Mesenchymal stem cell (in vitro differentiated cells and primary cell): ENCODE results near the gene PRKAA2.

ENCODE experiments used
- DNase-seq: peaks from one replicate; pipeline ENCODE4 v3.0.0-alpha.2; 2013
- H2AFZ ChIP-seq: one replicate; pipeline ENCODE4 v1.6.1; 2013; ENCODE audit warnings: low read depth, mild to moderate bottlenecking, control low read depth, inconsistent platforms, low read length, moderate library complexity
- H2AK5ac ChIP-seq: 2 replicates; pipeline ENCODE4 v1.6.1; 2013; ENCODE audit warnings: low read length, moderate library complexity, mild to moderate bottlenecking, inconsistent platforms; ENCODE audit not compliant: severe bottlenecking
- H2BK120ac ChIP-seq: one replicate; pipeline ENCODE4 v1.6.1; 2013; ENCODE audit warnings: low read depth, mild to moderate bottlenecking, inconsistent platforms, low read length, moderate library complexity
- H2BK12ac ChIP-seq, 2 experiments: one replicate each; pipeline ENCODE4 v1.6.1; 2013; ENCODE audit warnings: inconsistent platforms in 2 of 2, low read length in 2 of 2, mild to moderate bottlenecking in 2 of 2, moderate library complexity in 2 of 2, control low read depth in 1 of 2
- H2BK15ac ChIP-seq: one replicate; pipeline ENCODE4 v1.6.1; 2013; ENCODE audit warnings: mild to moderate bottlenecking, low read depth, inconsistent platforms; ENCODE audit not compliant: poor library complexity, severe bottlenecking
- H2BK5ac ChIP-seq: 2 replicates; pipeline ENCODE4 v1.6.1; 2013; ENCODE audit warnings: low read depth, mild to moderate bottlenecking, low read length, control low read depth, inconsistent platforms; ENCODE audit not compliant: poor library complexity, severe bottlenecking
- H3K14ac ChIP-seq, 2 experiments: one replicate each; pipeline ENCODE4 v1.6.1; 2013; ENCODE audit warnings: inconsistent platforms in 2 of 2, low read length in 2 of 2, control low read depth in 1 of 2, mild to moderate bottlenecking in 1 of 2, moderate library complexity in 1 of 2
- H3K18ac ChIP-seq, 2 experiments: one replicate each; pipeline ENCODE4 v1.6.1; 2013; ENCODE audit warnings: inconsistent platforms in 2 of 2, low read length in 2 of 2, control low read depth in 1 of 2, low read depth in 1 of 2, mild to moderate bottlenecking in 1 of 2
- H3K23ac ChIP-seq, 2 experiments: one replicate each; pipeline ENCODE4 v1.6.1; 2013; ENCODE audit warnings: inconsistent platforms in 2 of 2, low read length in 2 of 2, mild to moderate bottlenecking in 2 of 2, moderate library complexity in 2 of 2, control low read depth in 1 of 2
- H3K27ac ChIP-seq: 2 replicates; pipeline ENCODE4 v1.5.1; 2013; ENCODE audit warnings: mild to moderate bottlenecking, moderate library complexity, low read length, control low read depth, inconsistent platforms; ENCODE audit not compliant: poor library complexity, severe bottlenecking
- H3K27me3 ChIP-seq, 2 experiments: 2 replicates each; pipeline versions ENCODE4 v1.6.1 to v1.7.0; 2013; ENCODE audit warnings: low read length in 2 of 2, mild to moderate bottlenecking in 2 of 2, moderate library complexity in 2 of 2, control low read depth in 1 of 2, inconsistent platforms in 1 of 2; ENCODE audit not compliant: control insufficient read depth in 1 of 2, insufficient read depth in 1 of 2
- H3K36me3 ChIP-seq, 2 experiments: 2 replicates each; pipeline versions ENCODE4 v1.6.1 to v1.7.0; 2013; ENCODE audit warnings: low read length in 2 of 2, control low read depth in 1 of 2, inconsistent platforms in 1 of 2, low read depth in 1 of 2, mild to moderate bottlenecking in 1 of 2; ENCODE audit not compliant: insufficient read depth in 2 of 2, control insufficient read depth in 1 of 2
- H3K4ac ChIP-seq, 2 experiments: one replicate each; pipeline ENCODE4 v1.6.1; 2013; ENCODE audit warnings: inconsistent platforms in 2 of 2, low read length in 2 of 2, mild to moderate bottlenecking in 2 of 2, moderate library complexity in 2 of 2, control low read depth in 1 of 2, low read depth in 1 of 2
- H3K4me1 ChIP-seq: 2 replicates; pipeline ENCODE4 v1.6.1; 2013; ENCODE audit warnings: low read depth, low read length, control low read depth; ENCODE audit not compliant: control insufficient read depth, insufficient read depth
- H3K4me2 ChIP-seq: 2 replicates; pipeline ENCODE4 v1.6.1; 2013; ENCODE audit warnings: low read length, mild to moderate bottlenecking, inconsistent platforms; ENCODE audit not compliant: poor library complexity, severe bottlenecking
- H3K4me3 ChIP-seq, 2 experiments: 2 replicates each; pipeline versions ENCODE4 v1.5.1 to v1.7.0; 2013; ENCODE audit warnings: low read length in 2 of 2, mild to moderate bottlenecking in 2 of 2, control low read depth in 1 of 2, low read depth in 1 of 2; ENCODE audit not compliant: insufficient read depth in 1 of 2
- H3K79me1 ChIP-seq: replicated peaks from 2 replicates; pipeline ENCODE4 v1.6.1; 2013; ENCODE audit warnings: mild to moderate bottlenecking, control low read depth, low read length, inconsistent platforms; ENCODE audit not compliant: poor library complexity, severe bottlenecking
- H3K9ac ChIP-seq: 2 replicates; pipeline ENCODE4 v1.7.0; 2013; ENCODE audit warnings: mild to moderate bottlenecking, low read length, moderate library complexity
- H3K9me3 ChIP-seq: 2 replicates; pipeline ENCODE4 v1.7.0; 2013; ENCODE audit warnings: mild to moderate bottlenecking, low read length; ENCODE audit not compliant: control insufficient read depth
- H4K8ac ChIP-seq: one replicate; pipeline ENCODE4 v1.6.1; 2013; ENCODE audit warnings: inconsistent platforms, mild to moderate bottlenecking, low read length, moderate library complexity
- H4K91ac ChIP-seq: one replicate; pipeline ENCODE4 v1.6.1; 2013; ENCODE audit warnings: mild to moderate bottlenecking, low read length, inconsistent platforms
- WGBS: methylation state at CpG from one replicate; pipeline ENCODE4 v1.1.7; 2013; ENCODE audit warnings: mixed read lengths; 5-methylcytosine and 5-hydroxymethylcytosine counted together

PRKAA2 gene

GRCh38 chr1:56715156-56715555, 70.0 kb downstream of the PRKAA2 start:
- no peaks in the 10 kb centered on the region for H3K9me3 ChIP-seq
- H2BK15ac ChIP-seq = no peak overlapping the region
- H3K4me2 ChIP-seq = no peak overlapping the region
- WGBS = no CpG with 5 or more reads among the region's 1 CpG
- H2AK5ac ChIP-seq = no peak overlapping the region
- H3K23ac ChIP-seq = no peak overlapping the region
- H3K4me1 ChIP-seq = no peaks in the 10 kb centered on the region
- H3K4me3 ChIP-seq = no peak overlapping the region
- no peak overlapping the region for H2AFZ ChIP-seq
- H3K14ac ChIP-seq = no peak overlapping the region
- H2BK12ac ChIP-seq = no peak overlapping the region
- H2BK5ac ChIP-seq = no peak overlapping the region
- H3K27ac ChIP-seq = no peak overlapping the region
- H3K18ac ChIP-seq = no peak overlapping the region
- no peak overlapping the region for H3K4ac ChIP-seq
- peak; percentile 7 for DNase-seq
- H3K79me1 ChIP-seq = no peaks in the 10 kb centered on the region
- H3K27me3 ChIP-seq = no peaks in the 10 kb centered on the region
- H3K36me3 ChIP-seq = no peaks in the 10 kb centered on the region
- H3K9ac ChIP-seq = no peak overlapping the region
- no peak overlapping the region for H2BK120ac ChIP-seq
- H4K91ac ChIP-seq = no peak overlapping the region
- no peak overlapping the region for H4K8ac ChIP-seq

GRCh38 chr1:56719171-56719570, 74.1 kb downstream of the PRKAA2 start:
- H4K91ac ChIP-seq = no peak overlapping the region
- WGBS = 80% methylated on average over 1 of the region's 1 CpG
- H3K18ac ChIP-seq = no peak overlapping the region
- no peak overlapping the region for H2BK5ac ChIP-seq
- H3K4me3 ChIP-seq = no peak overlapping the region
- H4K8ac ChIP-seq = no peak overlapping the region
- H3K4ac ChIP-seq = no peak overlapping the region
- no peak overlapping the region for H2BK15ac ChIP-seq
- H2AFZ ChIP-seq = no peak overlapping the region
- DNase-seq = no peak
- H2BK12ac ChIP-seq = no peak overlapping the region
- no peak overlapping the region for H2AK5ac ChIP-seq
- no peak overlapping the region for H2BK120ac ChIP-seq
- no peaks in the 10 kb centered on the region for H3K9me3 ChIP-seq
- no peaks in the 10 kb centered on the region for H3K4me1 ChIP-seq
- no peak overlapping the region for H3K9ac ChIP-seq
- H3K4me2 ChIP-seq = no peak overlapping the region
- no peaks in the 10 kb centered on the region for H3K27me3 ChIP-seq
- no peaks in the 10 kb centered on the region for H3K36me3 ChIP-seq
- no peak overlapping the region for H3K23ac ChIP-seq
- no peaks in the 10 kb centered on the region for H3K79me1 ChIP-seq
- H3K27ac ChIP-seq = no peak overlapping the region
- no peak overlapping the region for H3K14ac ChIP-seq

GRCh38 chr1:56726706-56727105, 81.6 kb downstream of the PRKAA2 start:
- H3K4me3 ChIP-seq = no peak overlapping the region
- no peak overlapping the region for H2BK5ac ChIP-seq
- no peak overlapping the region for H3K27ac ChIP-seq
- H3K9ac ChIP-seq = no peak overlapping the region
- no peaks in the 10 kb centered on the region for H3K79me1 ChIP-seq
- no peak for DNase-seq
- H3K4ac ChIP-seq = no peak overlapping the region
- H3K18ac ChIP-seq = no peak overlapping the region
- H4K8ac ChIP-seq = no peak overlapping the region
- H3K23ac ChIP-seq = no peak overlapping the region
- H3K4me1 ChIP-seq = no peaks in the 10 kb centered on the region
- no peak overlapping the region for H3K14ac ChIP-seq
- H2BK12ac ChIP-seq = no peak overlapping the region
- no peak overlapping the region for H4K91ac ChIP-seq
- no peak overlapping the region for H2AFZ ChIP-seq
- no peaks in the 10 kb centered on the region for H3K36me3 ChIP-seq
- H2BK120ac ChIP-seq = no peak overlapping the region
- H2AK5ac ChIP-seq = no peak overlapping the region
- H3K27me3 ChIP-seq = peaks cover 0 to 7% of the 10 kb centered on the region in 2 experiments
- no peak overlapping the region for H2BK15ac ChIP-seq
- H3K9me3 ChIP-seq = no peaks in the 10 kb centered on the region
- H3K4me2 ChIP-seq = no peak overlapping the region

GRCh38 chr1:56728964-56729363, 83.8 kb downstream of the PRKAA2 start:
- no peak overlapping the region for H3K18ac ChIP-seq
- H3K79me1 ChIP-seq = no peaks in the 10 kb centered on the region
- H2BK15ac ChIP-seq = no peak overlapping the region
- WGBS = 89% methylated on average over 2 of the region's 2 CpGs
- H3K4me2 ChIP-seq = no peak overlapping the region
- H3K27ac ChIP-seq = no peak overlapping the region
- no peak overlapping the region for H3K4me3 ChIP-seq
- H3K4ac ChIP-seq = no peak overlapping the region
- H4K8ac ChIP-seq = no peak overlapping the region
- H3K27me3 ChIP-seq = peaks cover 0 to 7% of the 10 kb centered on the region in 2 experiments
- H3K4me1 ChIP-seq = no peaks in the 10 kb centered on the region
- no peak overlapping the region for H4K91ac ChIP-seq
- no peak overlapping the region for H2AK5ac ChIP-seq
- no peak overlapping the region for H3K9ac ChIP-seq
- H3K9me3 ChIP-seq = peaks cover 3% of the 10 kb centered on the region
- H2AFZ ChIP-seq = no peak overlapping the region
- H2BK5ac ChIP-seq = no peak overlapping the region
- no peak for DNase-seq
- no peak overlapping the region for H3K14ac ChIP-seq
- H2BK12ac ChIP-seq = no peak overlapping the region
- H3K23ac ChIP-seq = no peak overlapping the region
- no peaks in the 10 kb centered on the region for H3K36me3 ChIP-seq
- no peak overlapping the region for H2BK120ac ChIP-seq
